K562 (cell line): ENCODE data around the gene TMEM151A. TPM values are rescaled to one million over a fixed set of nuclear protein-coding genes. Genes with fewer than 3 reads are reported as not detected.

Source experiments
- ATAC-seq: fragments of 200-7000 bp; cut with Tn5 transposase; 3 replicates; pipeline ENCODE4 v1.9.1; 2020; ENCODE audit warnings: moderate library complexity
- BruUV-seq: library from RNA; stranded (reverse); fragments of 400-500 nt; replicated peaks from 2 replicates; lab custom pipeline; 2021; lab: Mats Ljungman, UMichigan
- CTCF ChIA-PET: fragments of 300-600 bp; formaldehyde crosslinking; extraction: SDS; loops from one replicate; lab custom pipeline; 2021; ENCODE audit warnings: low intra/inter-chr PET ratio; lab: Yijun Ruan, JAX
- POLR2A ChIA-PET: fragments of 300-600, 350-650 bp; sonication (Branson Sonifier 250); formaldehyde crosslinking; extraction: SDS; loops from one replicate; lab custom pipeline; 2021; ENCODE audit warnings: antibody characterized with exemption, inconsistent platforms; lab: Yijun Ruan, JAX
- DNase-seq, 4 experiments: peaks; one replicate each; pipeline versions ENCODE4 v3.0.0 to v3.0.0-alpha.2; 2011 to 2018; ENCODE audit warnings: low spot score in 3 of 4, mixed read lengths in 3 of 4; ENCODE audit errors: extremely low read depth in 1 of 4
- FAIRE-seq: peaks from 2 replicates; lab custom pipeline; 2011; peaks lifted over from hg19 to GRCh38; lab: Jason Lieb, UNC
- H2AFZ ChIP-seq: 2 replicates; pipeline ENCODE4 v1.6.0; 2011; ENCODE audit warnings: low read depth, low read length, control low read depth, inconsistent platforms
- H3K27ac ChIP-seq: fragments of 200-600 bp; 3 replicates; pipeline ENCODE4 v1.8.0; 2011; ENCODE audit warnings: low read depth, mild to moderate bottlenecking, control low read depth, inconsistent platforms, low read length, moderate library complexity, mixed read lengths; ENCODE audit errors: extremely low read depth
- H3K27me3 ChIP-seq, 2 experiments: fragments of 300-600 bp in 1 of 2; 2 replicates in 1 of 2; 3 replicates in 1 of 2; pipeline versions ENCODE4 v1.6.0 to v1.8.0; 2011; ENCODE audit warnings: inconsistent platforms in 2 of 2, low read length in 2 of 2, mild to moderate bottlenecking in 1 of 2, mixed read lengths in 1 of 2, moderate library complexity in 1 of 2; ENCODE audit not compliant: control insufficient read depth in 2 of 2, insufficient read depth in 2 of 2
- H3K36me3 ChIP-seq: fragments of 300-600 bp; 3 replicates; pipeline ENCODE4 v1.8.0; 2011; ENCODE audit warnings: mild to moderate bottlenecking, low read length, inconsistent platforms; ENCODE audit not compliant: control insufficient read depth, insufficient read depth
- H3K4me1 ChIP-seq, 2 experiments: fragments of 200-600 bp in 1 of 2; replicated peaks in 1 of 2; 2 replicates in 1 of 2; 3 replicates in 1 of 2; pipeline versions ENCODE4 v1.5.1 to v1.8.0; 2011; ENCODE audit warnings: inconsistent platforms in 2 of 2, low read length in 2 of 2, mild to moderate bottlenecking in 1 of 2, mixed read lengths in 1 of 2, moderate library complexity in 1 of 2; ENCODE audit not compliant: control insufficient read depth in 2 of 2, insufficient read depth in 2 of 2
- H3K4me2 ChIP-seq: 2 replicates; pipeline ENCODE4 v1.6.1; 2011; ENCODE audit warnings: low read length, control low read depth, inconsistent platforms, mixed read lengths; ENCODE audit not compliant: insufficient read depth
- H3K4me3 ChIP-seq: fragments of 200-600 bp; sonication (generic), shearing (Covaris generic); 2 replicates; pipeline ENCODE4 v1.5.1; 2016; ENCODE audit warnings: control low read depth, inconsistent platforms
- H3K79me2 ChIP-seq: fragments of 200-600 bp; 3 replicates; pipeline ENCODE4 v1.8.0; 2011; ENCODE audit warnings: low read length, inconsistent platforms; ENCODE audit not compliant: control insufficient read depth, insufficient read depth
- H3K9ac ChIP-seq, 2 experiments: 2 replicates each; pipeline versions ENCODE4 v1.6.0 to v1.6.1; 2011; ENCODE audit warnings: low read depth in 2 of 2, low read length in 2 of 2, control low read depth in 1 of 2, inconsistent platforms in 1 of 2, mild to moderate bottlenecking in 1 of 2, mixed read lengths in 1 of 2; ENCODE audit not compliant: insufficient read depth in 1 of 2
- H3K9me1 ChIP-seq: one replicate; pipeline ENCODE4 v1.6.0; 2011; ENCODE audit warnings: inconsistent platforms, mild to moderate bottlenecking, low read length, moderate library complexity; ENCODE audit not compliant: control insufficient read depth, insufficient read depth
- H3K9me3 ChIP-seq: replicated peaks from 2 replicates; pipeline ENCODE4 v1.5.1; 2011; ENCODE audit warnings: low read depth, low read length, inconsistent platforms; ENCODE audit not compliant: control insufficient read depth, insufficient read depth
- H4K20me1 ChIP-seq: replicated peaks from 2 replicates; pipeline ENCODE4 v1.6.1; 2011; ENCODE audit warnings: low read length, inconsistent platforms, mixed read lengths; ENCODE audit not compliant: control insufficient read depth, insufficient read depth
- ARNT ChIP-seq, 2 experiments: fragments of 450-650 bp; IDR thresholded peaks; 2 replicates each; pipeline ENCODE4 v1.6.1; 2016; ENCODE audit warnings: mild to moderate bottlenecking in 1 of 2
- BCOR ChIP-seq: fragments of 450-650 bp; IDR thresholded peaks from 2 replicates; pipeline ENCODE4 v1.6.1; 2016
- CBX2 ChIP-seq: fragments of 200-600 bp; sonication (generic); IDR thresholded peaks from one replicate; pipeline ENCODE4 v1.6.1; 2012; ENCODE audit warnings: mild to moderate bottlenecking, low read length, inconsistent platforms; ENCODE audit not compliant: insufficient read depth, poor library complexity, severe bottlenecking
- CBX5 ChIP-seq: IDR thresholded peaks from 2 replicates; pipeline ENCODE4 v1.6.1; 2014; ENCODE audit warnings: low read depth, borderline replicate concordance
- CHD1 ChIP-seq: fragments of 200-600 bp; sonication (generic); IDR thresholded peaks from one replicate; pipeline ENCODE4 v1.6.1; 2012; ENCODE audit warnings: mild to moderate bottlenecking, moderate library complexity, low read length, inconsistent platforms
- FUS ChIP-seq: fragments of 200-400 bp; formaldehyde crosslinking; optimal IDR thresholded peaks from 2 replicates; pipeline ENCODE3; 2017; ENCODE audit warnings: low read depth, low read length
- GTF2F1 ChIP-seq: IDR thresholded peaks from 2 replicates; pipeline ENCODE4 v1.6.1; 2011; ENCODE audit warnings: low read depth, low read length, improper control_type of control experiment
- KDM1A ChIP-seq, 2 experiments: fragments of 450-650 bp; IDR thresholded peaks; 2 replicates each; pipeline ENCODE4 v1.6.1; 2016; ENCODE audit warnings: mild to moderate bottlenecking in 2 of 2
- L3MBTL2 ChIP-seq: fragments of 450-650 bp; IDR thresholded peaks from 2 replicates; pipeline ENCODE4 v1.6.1; 2016; ENCODE audit warnings: mild to moderate bottlenecking, moderate library complexity
- RBM25 ChIP-seq: fragments of 200-400 bp; formaldehyde crosslinking; IDR thresholded peaks from 2 replicates; pipeline ENCODE4 v1.6.1; 2018; ENCODE audit warnings: low read length, low read depth, moderate library complexity; ENCODE audit not compliant: severe bottlenecking
- RCOR1 ChIP-seq, 2 experiments: IDR thresholded peaks; 2 replicates each; pipeline ENCODE4 v1.6.1; 2012; ENCODE audit warnings: low read depth in 2 of 2, low read length in 2 of 2, borderline replicate concordance in 1 of 2, improper control_type of control experiment in 1 of 2
- SMARCA5 ChIP-seq: fragments of 450-650 bp; IDR thresholded peaks from 2 replicates; pipeline ENCODE4 v1.6.1; 2016
- SMARCC2 ChIP-seq: fragments of 450-650 bp; IDR thresholded peaks from 2 replicates; pipeline ENCODE4 v1.6.1; 2017; ENCODE audit warnings: antibody characterized with exemption, moderate library complexity, mild to moderate bottlenecking, low read depth
- ZBTB7A ChIP-seq: IDR thresholded peaks from 2 replicates; pipeline ENCODE4 v1.6.1; 2011; ENCODE audit warnings: low read depth, mild to moderate bottlenecking, low read length, moderate library complexity, borderline replicate concordance; ENCODE audit not compliant: control insufficient read depth
- ZNF121 ChIP-seq: sonication (generic); formaldehyde crosslinking; conservative IDR thresholded peaks from 2 replicates; pipeline ENCODE4 v1.8.0; 2022; ENCODE audit warnings: missing genetic modification reagents
- ZNF324 ChIP-seq: fragments of 250-450 bp; sonication (Bioruptor Pico); IDR thresholded peaks from 2 replicates; pipeline ENCODE4 v1.4.0; 2020; ENCODE audit warnings: mild to moderate bottlenecking
- ZNF696 ChIP-seq: fragments of 250-450 bp; sonication (Bioruptor Pico); conservative IDR thresholded peaks from 2 replicates; pipeline ENCODE4 v1.4.0; 2020; ENCODE audit warnings: mild to moderate bottlenecking, moderate library complexity
- WGBS: fragments of 100-300 bp; shearing (Covaris generic); methylation state at CpG from one replicate; pipeline ENCODE4 v1.1.6; 2016; ENCODE audit warnings: low coverage, mixed read lengths; ENCODE audit not compliant: insufficient coverage; ENCODE audit errors: missing lambda C conversion rate; 5-methylcytosine and 5-hydroxymethylcytosine counted together
- in situ Hi-C: fragments of 300-500 bp; cut with MboI; formaldehyde crosslinking; loops from 4 replicates; pipeline ENCODE4 v1.15.0; 2018; ENCODE audit warnings: inconsistent platforms, mixed read lengths
- intact Hi-C: fragments of 100-400 bp; cut with micrococcal nuclease; formaldehyde crosslinking; loops from 2 replicates; pipeline ENCODE4 v1.14.2; 2022
- polyA plus RNA-seq, 8 experiments: library from polyadenylated mRNA; depleted of rRNA in 4 of 8; stranded (reverse) in 5 of 8; unstranded in 3 of 8; fragments of >200 nt; fragmentation: Nextera tagmentation in 2 of 8; fragmentation: Illumina TruSeq in 1 of 8; extraction: Ambion mirVana in 2 of 8; extraction: Trizol in 1 of 8; gene quantifications; 2 replicates each; pipeline versions ENCODE4 v1.2.1 to v1.2.3, GENCODE V29; 2011 to 2014; ENCODE audit warnings: inconsistent platforms in 1 of 8, missing spikeins in 1 of 8
- total RNA-seq, 7 experiments: library from RNA; depleted of rRNA in 6 of 7; stranded (reverse); fragments of >200 nt in 6 of 7; fragmentation: Illumina TruSeq in 2 of 7; extraction: Trizol in 2 of 7; gene quantifications; 2 replicates each; pipeline versions ENCODE4 v1.2.1 to v1.2.3, GENCODE V29; 2011 to 2021; ENCODE audit warnings: low replicate concordance in 1 of 7
- TF ChIP-seq, protein P1 (sequence below): fragments of 250-450 bp; sonication (Bioruptor Pico); IDR thresholded peaks from 2 replicates; pipeline ENCODE4 v1.5.1; 2021; ENCODE audit warnings: mild to moderate bottlenecking
- TF ChIP-seq, protein P2 (sequence below): fragments of 250-450 bp; sonication (Bioruptor Pico); IDR thresholded peaks from 2 replicates; pipeline ENCODE4 v1.5.0; 2020; ENCODE audit warnings: mild to moderate bottlenecking, borderline replicate concordance

Gene TMEM151A
- total and polyA plus RNA-seq, 9 of the 15 experiments (the other 6 are each of a cell fraction or from before 2014, with no cell fraction given) = not detected

DNA sequence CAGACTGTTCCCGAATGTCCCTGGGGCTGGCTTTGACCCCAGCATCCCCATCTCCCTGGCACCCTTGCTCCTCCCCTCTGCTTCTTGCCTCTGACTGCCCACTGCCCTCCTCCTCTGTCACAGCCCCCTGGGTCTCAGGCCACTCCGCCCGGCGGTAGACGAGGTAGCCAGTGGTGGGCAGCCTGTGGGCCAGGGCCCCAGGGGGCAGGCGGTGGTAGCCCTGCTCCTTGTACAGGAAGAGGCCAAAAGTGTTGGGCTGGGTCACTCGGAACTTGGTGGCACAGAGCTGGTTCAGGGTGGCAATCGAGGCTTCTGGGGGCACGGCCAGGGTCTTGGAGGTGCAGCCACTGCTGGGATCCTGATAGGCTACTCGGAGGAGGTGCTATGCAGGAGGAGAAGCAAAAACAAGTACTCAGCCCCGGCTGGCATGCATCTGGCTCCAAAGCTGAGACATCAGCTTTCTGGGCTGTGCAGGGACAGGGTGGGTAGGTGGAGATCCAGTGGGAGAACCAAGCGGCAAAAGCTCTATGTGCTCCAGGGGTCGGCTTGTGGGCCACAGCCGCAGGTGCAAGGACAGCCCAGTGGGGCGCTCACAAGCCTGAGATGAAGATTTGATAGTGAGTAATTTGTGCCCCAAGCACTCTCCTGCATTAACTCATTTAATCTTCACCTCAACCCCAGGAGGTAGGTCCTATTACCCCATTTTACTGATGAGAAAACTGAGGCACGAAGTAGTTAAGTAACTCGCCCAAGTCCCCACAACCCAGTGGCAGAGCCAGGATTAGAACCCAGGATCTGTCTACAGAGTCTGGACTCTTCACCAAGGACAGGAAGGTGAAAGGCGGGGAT, 40.9 kb downstream of the TMEM151A start:
- H3K27ac ChIP-seq = no peak overlapping the region
- H2AFZ ChIP-seq = no peak overlapping the region
- no peaks in the 10 kb centered on the region for H3K9me3 ChIP-seq
- TF ChIP-seq, protein P1, sequence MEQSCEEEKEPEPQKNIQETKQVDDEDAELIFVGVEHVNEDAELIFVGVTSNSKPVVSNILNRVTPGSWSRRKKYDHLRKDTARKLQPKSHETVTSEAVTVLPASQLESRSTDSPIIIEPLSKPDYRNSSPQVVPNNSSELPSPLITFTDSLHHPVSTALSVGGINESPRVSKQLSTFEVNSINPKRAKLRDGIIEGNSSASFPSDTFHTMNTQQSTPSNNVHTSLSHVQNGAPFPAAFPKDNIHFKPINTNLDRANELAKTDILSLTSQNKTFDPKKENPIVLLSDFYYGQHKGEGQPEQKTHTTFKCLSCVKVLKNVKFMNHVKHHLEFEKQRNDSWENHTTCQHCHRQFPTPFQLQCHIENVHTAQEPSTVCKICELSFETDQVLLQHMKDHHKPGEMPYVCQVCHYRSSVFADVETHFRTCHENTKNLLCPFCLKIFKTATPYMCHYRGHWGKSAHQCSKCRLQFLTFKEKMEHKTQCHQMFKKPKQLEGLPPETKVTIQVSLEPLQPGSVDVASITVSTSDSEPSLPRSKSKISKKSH = no peak
- TF ChIP-seq RBM25 = peak; percentile 74
- TF ChIP-seq SMARCC2 = no peak
- peak; percentile 33; the same call in 1 of the 2 replicates for TF ChIP-seq SMARCA5
- TF ChIP-seq BCOR = peak; percentile 74
- TF ChIP-seq CHD1 = no peak
- no peak for TF ChIP-seq L3MBTL2
- 0 out of 4 replicates have a peak, but pooled peaks of 1 of the 2 experiments have one; percentile 41 for TF ChIP-seq KDM1A (IDR thresholded peaks at IDR 0.05)
- TF ChIP-seq CBX5 = no peak
- TF ChIP-seq RCOR1 (IDR thresholded peaks at IDR 0.05; ENCODE audit: borderline replicate concordance in 1 of 2, low read depth in 2 of 2, low read length in 2 of 2) = peak in 1 of 2 experiments; percentile 17; a peak in 1 of 4 replicates
- TF ChIP-seq ZNF324 (CRISPR knock-in tag) = no peak
- no peak for TF ChIP-seq FUS
- no peak for TF ChIP-seq ZNF696
- no peak for TF ChIP-seq ZBTB7A
- no peak for TF ChIP-seq ARNT (IDR thresholded peaks at IDR 0.05)
- no peak for TF ChIP-seq CBX2
- TF ChIP-seq, protein P2, sequence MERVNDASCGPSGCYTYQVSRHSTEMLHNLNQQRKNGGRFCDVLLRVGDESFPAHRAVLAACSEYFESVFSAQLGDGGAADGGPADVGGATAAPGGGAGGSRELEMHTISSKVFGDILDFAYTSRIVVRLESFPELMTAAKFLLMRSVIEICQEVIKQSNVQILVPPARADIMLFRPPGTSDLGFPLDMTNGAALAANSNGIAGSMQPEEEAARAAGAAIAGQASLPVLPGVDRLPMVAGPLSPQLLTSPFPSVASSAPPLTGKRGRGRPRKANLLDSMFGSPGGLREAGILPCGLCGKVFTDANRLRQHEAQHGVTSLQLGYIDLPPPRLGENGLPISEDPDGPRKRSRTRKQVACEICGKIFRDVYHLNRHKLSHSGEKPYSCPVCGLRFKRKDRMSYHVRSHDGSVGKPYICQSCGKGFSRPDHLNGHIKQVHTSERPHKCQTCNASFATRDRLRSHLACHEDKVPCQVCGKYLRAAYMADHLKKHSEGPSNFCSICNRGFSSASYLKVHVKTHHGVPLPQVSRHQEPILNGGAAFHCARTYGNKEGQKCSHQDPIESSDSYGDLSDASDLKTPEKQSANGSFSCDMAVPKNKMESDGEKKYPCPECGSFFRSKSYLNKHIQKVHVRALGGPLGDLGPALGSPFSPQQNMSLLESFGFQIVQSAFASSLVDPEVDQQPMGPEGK (CRISPR knock-in tag) = no peak
- TF ChIP-seq GTF2F1 = no peak
- TF ChIP-seq ZNF121 (CRISPR knock-in tag) = peak; percentile 49
- TF ChIP-seq, all 486 proteins: peak for 6
- Histone ChIP-seq H3K4me2 (no peak overlapping the region), H3K4me3 (no peak overlapping the region), H3K9ac (peak overlapping the region in 1 of 2 experiments; percentile 61; a peak in 2 of 4 replicates), H3K79me2 (no peaks in the 10 kb centered on the region), H3K4me1 (peaks cover 27 to 80% of the 10 kb centered on the region in 2 experiments), H3K27me3 (no peaks in the 10 kb centered on the region), H3K36me3 (peaks cover 8% of the 10 kb centered on the region; the same call in 1 of the 3 replicates), H4K20me1 (0 out of 2 replicates have a peak, but pooled peaks cover 3% of the 10 kb centered on the region), H3K9me1 (no peaks in the 10 kb centered on the region)
- 43% methylated on average over 17 of the region's 18 CpGs for WGBS
- BruUV-seq = no TSS peak
- in situ Hi-C loops (no loop called here), intact Hi-C loops (no loop called here)
- CTCF ChIA-PET = interaction anchor here (0.9 kb wide), 1 partner anchor 76 kb away, joined by 3 read pairs; no protein-coding TSS in a partner anchor
- DNase-seq (no peak), ATAC-seq (no peak), FAIRE-seq (no peak)
- POLR2A ChIA-PET = interaction anchor here (0.9 to 1.5 kb wide), 3 partner anchors 9 to 24 kb away, joined by 3 to 6 read pairs (median 4); no protein-coding TSS in a partner anchor
